Smooth muscle cell (in vitro differentiated cells): ENCODE data around the gene TTC29. TPM values are rescaled to one million over a fixed set of nuclear protein-coding genes. Genes with fewer than 3 reads are reported as not detected.

Source experiments
- DNase-seq: peaks from one replicate; lab custom pipeline; 2025; ENCODE audit not compliant: unreplicated experiment; lab: John Stamatoyannopoulos, UW
- H2AFZ ChIP-seq: fragments of 200-600 bp; sonication (generic); 2 replicates; pipeline ENCODE4 v1.6.0; 2016; ENCODE audit warnings: antibody characterized with exemption, low read depth, mild to moderate bottlenecking
- H3F3A ChIP-seq: fragments of 200-600 bp; sonication (generic); 2 replicates; pipeline ENCODE4 v1.6.0; 2017; ENCODE audit warnings: antibody characterized with exemption, low read depth
- H3K27ac ChIP-seq: fragments of 200-600 bp; sonication (generic); 2 replicates; pipeline ENCODE4 v1.5.1; 2016; ENCODE audit warnings: low read depth, mild to moderate bottlenecking
- H3K27me3 ChIP-seq: fragments of 200-600 bp; sonication (generic); 2 replicates; pipeline ENCODE4 v1.6.1; 2016; ENCODE audit warnings: low read depth, mild to moderate bottlenecking
- H3K36me3 ChIP-seq: fragments of 200-600 bp; sonication (generic); 2 replicates; pipeline ENCODE4 v1.5.1; 2016; ENCODE audit warnings: low read depth
- H3K4me1 ChIP-seq: fragments of 200-600 bp; sonication (generic); 2 replicates; pipeline ENCODE4 v1.5.1; 2016; ENCODE audit warnings: low read depth
- H3K4me2 ChIP-seq: fragments of 200-600 bp; sonication (generic); 2 replicates; pipeline ENCODE4 v1.6.0; 2016; ENCODE audit warnings: mild to moderate bottlenecking
- H3K4me3 ChIP-seq: fragments of 200-600 bp; sonication (generic); 2 replicates; pipeline ENCODE4 v1.5.1; 2016; ENCODE audit warnings: mild to moderate bottlenecking
- H3K79me2 ChIP-seq: fragments of 200-600 bp; sonication (generic); 2 replicates; pipeline ENCODE4 v1.6.0; 2016; ENCODE audit warnings: low read depth, mild to moderate bottlenecking
- H3K9ac ChIP-seq: fragments of 200-600 bp; sonication (generic); 2 replicates; pipeline ENCODE4 v1.6.0; 2016; ENCODE audit warnings: low read depth
- H3K9me3 ChIP-seq: fragments of 200-600 bp; sonication (generic); replicated peaks from 2 replicates; pipeline ENCODE4 v1.5.1; 2016; ENCODE audit warnings: low read depth
- H4K20me1 ChIP-seq: fragments of 200-600 bp; sonication (generic); 2 replicates; pipeline ENCODE4 v1.6.0; 2016; ENCODE audit warnings: low read depth
- CTCF ChIP-seq: fragments of 200-600 bp; sonication (generic); IDR thresholded peaks from 2 replicates; pipeline ENCODE4 v1.5.1; 2017; ENCODE audit warnings: borderline replicate concordance, mild to moderate bottlenecking, antibody characterized with exemption; ENCODE audit not compliant: insufficient read depth, poor library complexity, severe bottlenecking
- WGBS: methylation state at CpG from one replicate; pipeline ENCODE4 v1.1.7; 2016; ENCODE audit warnings: low lambda C conversion rate; 5-methylcytosine and 5-hydroxymethylcytosine counted together
- polyA plus RNA-seq: library from polyadenylated mRNA; unstranded; fragments of >200 nt; fragmentation: Nextera tagmentation; extraction: Ambion mirVana; gene quantifications from 2 replicates; pipeline ENCODE4 v1.2.1, GENCODE V29; 2016
- total RNA-seq: library from RNA; depleted of rRNA; stranded (reverse); fragments of >200 nt; gene quantifications from 2 replicates; pipeline ENCODE4 v1.2.3, GENCODE V29; 2014

Gene TTC29
- total and polyA plus RNA-seq, 2 experiments from 2014 or later, result 0.82 to 1.3 TPM

- Histone ChIP-seq H3F3A (no peaks in the 10 kb centered on the region), H3K4me2 (no peak overlapping the region), H3K9me3 (no peaks in the 10 kb centered on the region), H3K4me3 (no peak overlapping the region), H3K36me3 (no peaks in the 10 kb centered on the region), H3K27ac (no peak overlapping the region), H3K4me1 (peaks cover 15% of the 10 kb centered on the region), H3K27me3 (no peaks in the 10 kb centered on the region), H4K20me1 (no peaks in the 10 kb centered on the region), H3K79me2 (no peaks in the 10 kb centered on the region), H3K9ac (no peak overlapping the region), H2AFZ (no peak overlapping the region)
- 0% methylated on average over 1 of the region's 1 CpG for WGBS
- no peak for TF ChIP-seq CTCF
- DNase-seq, result no peak
These were observed 30.5 kb upstream of the TTC29 start for GRCh38 chr4:146976145-146976544.

- TF ChIP-seq CTCF, result no peak
- Histone ChIP-seq H3F3A (no peaks in the 10 kb centered on the region), H3K4me1 (peaks cover 11% of the 10 kb centered on the region), H2AFZ (no peak overlapping the region), H4K20me1 (no peaks in the 10 kb centered on the region), H3K79me2 (no peaks in the 10 kb centered on the region), H3K27me3 (no peaks in the 10 kb centered on the region), H3K27ac (no peak overlapping the region), H3K9ac (no peak overlapping the region), H3K36me3 (no peaks in the 10 kb centered on the region), H3K4me3 (no peak overlapping the region), H3K4me2 (no peak overlapping the region), H3K9me3 (no peaks in the 10 kb centered on the region)
- DNase-seq, result no peak
- WGBS, result 33% methylated on average over 1 of the region's 1 CpG
These were observed 29.9 kb upstream of the TTC29 start for GRCh38 chr4:146975527-146975926.

- Histone ChIP-seq H3K9ac (no peak overlapping the region), H3K79me2 (no peaks in the 10 kb centered on the region), H3K36me3 (no peaks in the 10 kb centered on the region), H4K20me1 (no peaks in the 10 kb centered on the region), H3K4me2 (no peak overlapping the region), H3K9me3 (no peaks in the 10 kb centered on the region), H3F3A (no peaks in the 10 kb centered on the region), H3K27ac (no peak overlapping the region), H3K4me3 (no peak overlapping the region), H2AFZ (no peak overlapping the region), H3K27me3 (no peaks in the 10 kb centered on the region), H3K4me1 (peaks cover 11% of the 10 kb centered on the region)
- no peak for DNase-seq
- 93% methylated on average over 3 of the region's 3 CpGs for WGBS
- no peak for TF ChIP-seq CTCF
These were observed 29.4 kb upstream of the TTC29 start for GRCh38 chr4:146975036-146975435.

GRCh38 chr4:146972036-146972435 lies 26.4 kb upstream of the TTC29 start:
- Histone ChIP-seq H3K79me2 (no peaks in the 10 kb centered on the region), H3K36me3 (no peaks in the 10 kb centered on the region), H3K9ac (no peak overlapping the region), H3K27ac (no peak overlapping the region), H2AFZ (no peak overlapping the region), H3K4me2 (no peak overlapping the region), H3K9me3 (no peaks in the 10 kb centered on the region), H3K4me1 (peaks cover 11% of the 10 kb centered on the region), H3K27me3 (no peaks in the 10 kb centered on the region), H4K20me1 (no peaks in the 10 kb centered on the region), H3K4me3 (no peak overlapping the region), H3F3A (no peaks in the 10 kb centered on the region)
- no peak for TF ChIP-seq CTCF
- 87% methylated on average over 5 of the region's 5 CpGs for WGBS
- no peak for DNase-seq
